ENCODE data around the gene ARHGAP32. TPM values are rescaled to one million over a fixed set of nuclear protein-coding genes. Genes with fewer than 3 reads are reported as not detected.
A peak's percentile ranks its signal among the peaks of the same experiment; 100 is the strongest.

Gene ARHGAP32
- total RNA-seq, 1 donor from 2014 or later: 41.4 TPM

DNA sequence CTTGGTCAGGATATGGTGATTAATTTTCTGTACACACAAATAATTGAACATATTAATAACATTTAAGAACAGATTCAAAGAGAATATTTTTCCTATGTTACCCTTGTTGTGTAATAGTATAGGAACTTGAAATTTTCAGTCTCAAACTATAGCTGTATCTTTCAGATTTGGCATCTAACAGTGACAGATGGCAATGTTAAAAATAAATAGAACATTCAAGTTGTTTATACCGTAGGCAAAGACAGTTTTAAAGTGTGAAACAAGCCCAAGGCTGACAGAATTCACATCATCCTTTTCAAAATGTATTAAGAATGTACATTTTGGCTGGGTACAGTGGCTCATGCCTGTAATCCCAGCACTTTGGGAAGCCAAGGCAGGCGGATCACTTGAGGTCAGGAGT is 156.9 kb downstream of the ARHGAP32 start:
- H3K4me1 Mint-ChIP-seq: no peaks in the 10 kb centered on the region
- H3K36me3 Mint-ChIP-seq: peaks cover 46% of the 10 kb centered on the region
- no peak overlapping the region for H3K4me3 Mint-ChIP-seq
- TF ChIP-seq CTCF (IDR thresholded peaks at IDR 0.05; ENCODE audit: unreplicated experiment): no peak
- H3K9me3 Mint-ChIP-seq: peaks cover 31% of the 10 kb centered on the region
- H3K27me3 Mint-ChIP-seq (ENCODE audit: low read depth): no peaks in the 10 kb centered on the region
- no peak for DNase-seq (ENCODE audit: low spot score in 2 of 2, unreplicated experiment in 2 of 2)
- H3K27ac Mint-ChIP-seq: no peak overlapping the region

GRCh38 chr11:129034001-129034400 is 158.1 kb downstream of the ARHGAP32 start:
- H3K27me3 Mint-ChIP-seq (ENCODE audit: low read depth): no peaks in the 10 kb centered on the region
- DNase-seq (ENCODE audit: low spot score in 2 of 2, unreplicated experiment in 2 of 2): no peak
- no peaks in the 10 kb centered on the region for H3K4me1 Mint-ChIP-seq
- H3K27ac Mint-ChIP-seq: no peak overlapping the region
- TF ChIP-seq CTCF (IDR thresholded peaks at IDR 0.05; ENCODE audit: unreplicated experiment): no peak
- H3K4me3 Mint-ChIP-seq: no peak overlapping the region
- H3K36me3 Mint-ChIP-seq: peaks cover 39% of the 10 kb centered on the region
- H3K9me3 Mint-ChIP-seq: peaks cover 26% of the 10 kb centered on the region

DNA sequence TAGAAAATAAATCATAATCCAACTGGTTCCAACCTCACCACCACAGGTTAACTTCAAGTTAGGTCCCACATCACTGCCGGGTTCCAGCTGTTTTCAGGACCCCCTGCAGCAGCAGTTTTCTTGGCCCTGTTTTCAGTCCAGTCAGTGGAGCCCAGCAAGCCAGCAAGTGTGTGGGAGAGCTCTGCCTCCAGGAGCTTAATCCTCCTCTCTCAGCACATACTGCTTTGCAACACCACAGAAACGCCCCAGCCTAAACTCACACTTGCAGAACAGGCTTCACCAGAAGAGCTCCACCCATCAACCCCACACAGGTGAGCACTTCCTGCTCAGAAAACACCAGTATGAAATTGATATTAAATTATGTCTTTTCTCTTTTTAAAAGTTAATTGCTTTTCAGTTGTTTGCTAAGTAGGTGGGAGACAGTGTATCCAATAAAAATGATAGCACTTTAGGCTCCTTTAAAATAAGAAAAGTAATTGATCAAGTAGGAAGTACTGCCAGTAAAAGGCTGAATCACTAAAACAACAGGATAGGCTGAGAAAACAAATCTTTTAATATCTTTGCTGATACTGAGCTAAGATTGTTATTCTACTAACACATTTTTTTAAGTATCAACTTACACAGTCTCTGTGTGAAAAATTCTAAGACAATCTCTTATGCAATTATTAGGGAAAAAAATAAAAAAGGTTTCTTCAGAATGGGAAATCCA is 168.0 kb downstream of the ARHGAP32 start:
- Mint-ChIP-seq H3K4me3 (peak overlapping the region; percentile 36), H3K27ac (peak overlapping the region; percentile 92), H3K4me1 (peaks cover 19% of the 10 kb centered on the region), H3K36me3 (peaks cover 5% of the 10 kb centered on the region), H3K27me3 (ENCODE audit: low read depth) (no peaks in the 10 kb centered on the region), H3K9me3 (no peaks in the 10 kb centered on the region)
- TF ChIP-seq CTCF (IDR thresholded peaks at IDR 0.05; ENCODE audit: unreplicated experiment): no peak
- DNase-seq (ENCODE audit: low spot score in 2 of 2, unreplicated experiment in 2 of 2): peak in 1 of 2 experiments; percentile 47

DNA sequence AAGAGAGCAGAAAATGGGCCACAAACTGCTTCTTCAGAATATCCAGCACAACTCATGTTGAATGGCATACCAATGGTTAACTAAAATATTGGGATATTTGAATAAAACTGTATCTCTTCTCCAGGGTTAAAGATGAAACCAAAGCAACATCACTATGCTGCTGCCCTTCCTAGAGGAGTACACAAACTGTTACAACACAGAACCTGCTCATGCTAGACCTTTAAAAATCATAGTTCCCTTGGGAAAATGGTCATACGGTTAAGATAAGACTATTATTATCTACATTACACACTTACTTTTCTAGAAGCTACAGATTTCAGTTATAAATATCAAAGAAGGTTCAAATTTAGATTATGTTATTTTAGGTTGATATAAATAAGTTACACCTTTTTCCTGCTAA is 170.8 kb downstream of the ARHGAP32 start:
- Mint-ChIP-seq H3K4me1 (peaks cover 21% of the 10 kb centered on the region), H3K4me3 (no peak overlapping the region), H3K27me3 (ENCODE audit: low read depth) (no peaks in the 10 kb centered on the region), H3K9me3 (no peaks in the 10 kb centered on the region), H3K36me3 (peaks cover 3% of the 10 kb centered on the region), H3K27ac (no peak overlapping the region)
- DNase-seq (ENCODE audit: low spot score in 2 of 2, unreplicated experiment in 2 of 2): no peak
- no peak for TF ChIP-seq CTCF (IDR thresholded peaks at IDR 0.05; ENCODE audit: unreplicated experiment)

DNA sequence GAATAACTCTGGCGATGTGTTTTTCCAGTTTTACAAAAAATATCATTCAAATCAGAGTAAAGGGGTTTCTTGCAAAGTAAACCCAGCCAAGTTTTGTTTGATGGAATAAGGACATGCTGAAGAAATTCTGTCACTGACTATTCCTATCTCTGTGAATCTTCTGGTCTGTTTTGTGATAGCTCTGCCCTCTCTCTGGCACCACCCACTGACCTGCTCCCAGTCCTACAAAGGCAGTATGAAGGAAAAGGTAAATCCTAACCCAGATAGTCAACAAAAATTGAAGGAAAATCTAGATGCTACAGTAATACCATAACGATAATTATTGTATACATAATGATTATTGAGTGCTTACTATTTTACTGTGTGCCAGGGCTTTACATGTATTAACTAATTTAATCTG is 173.1 kb downstream of the ARHGAP32 start:
- H3K4me1 Mint-ChIP-seq: peaks cover 14% of the 10 kb centered on the region
- no peaks in the 10 kb centered on the region for H3K27me3 Mint-ChIP-seq (ENCODE audit: low read depth)
- H3K27ac Mint-ChIP-seq: no peak overlapping the region
- no peak for TF ChIP-seq CTCF (IDR thresholded peaks at IDR 0.05; ENCODE audit: unreplicated experiment)
- peaks cover 3% of the 10 kb centered on the region for H3K36me3 Mint-ChIP-seq
- no peak overlapping the region for H3K4me3 Mint-ChIP-seq
- H3K9me3 Mint-ChIP-seq: no peaks in the 10 kb centered on the region
- no peak for DNase-seq (ENCODE audit: low spot score in 2 of 2, unreplicated experiment in 2 of 2)

Measured in mesothelial cell of epicardium (in vitro differentiated cells).